Measurements from ENCODE around the gene CYTH2.

- TF ChIP-seq CTCF (IDR thresholded peaks at IDR 0.05; ENCODE audit: poor library complexity, severe bottlenecking) (no peak), RAD21 (conservative IDR thresholded peaks at IDR 0.05) (no peak)
Observed at GRCh38 chr19:48475369-48476068, 6.3 kb downstream of the CYTH2 start.
